Esophagus muscularis mucosa (tissue), 4 donors: ENCODE results near the gene KCNMB1. TPM values are rescaled to one million over a fixed set of nuclear protein-coding genes. Genes with fewer than 3 reads are reported as not detected.

Experiments
- DNase-seq: peaks from one replicate; pipeline ENCODE4 v3.0.0-alpha.2; 2017; ENCODE audit errors: extremely low spot score
- H3K27ac ChIP-seq, 4 donors: fragments of 200-600 bp; sonication (generic); replicated peaks in 1 of 4; 1 replicate in 3 of 4; 2 replicates in 1 of 4; pipeline ENCODE4 v1.5.1; 2016 to 2019; ENCODE audit warnings: mild to moderate bottlenecking in 1 of 4
- H3K27me3 ChIP-seq, 4 donors: fragments of 200-600 bp; sonication (generic); one replicate each; pipeline versions ENCODE4 v1.5.1 to v1.6.0; 2016 to 2019
- H3K36me3 ChIP-seq, 4 donors: fragments of 200-600 bp; sonication (generic); one replicate each; pipeline ENCODE4 v1.5.1; 2016 to 2019
- H3K4me1 ChIP-seq, 4 donors: fragments of 200-600 bp; sonication (generic); one replicate each; pipeline ENCODE4 v1.5.1; 2016 to 2019
- H3K4me3 ChIP-seq, 4 donors: fragments of 200-600 bp; sonication (generic); 1 replicate in 2 of 4; 2 replicates in 2 of 4; pipeline ENCODE4 v1.5.1; 2016 to 2019; ENCODE audit warnings: mild to moderate bottlenecking in 4 of 4, moderate library complexity in 1 of 4
- H3K9me3 ChIP-seq, 4 donors: fragments of 200-600 bp; sonication (generic); 1 replicate in 3 of 4; 2 replicates in 1 of 4; pipeline ENCODE4 v1.5.1; 2016 to 2019
- CTCF ChIP-seq, 3 experiments: fragments of 200-600 bp in 2 of 3; fragments of 450-650 bp in 1 of 3; sonication (generic) in 2 of 3; IDR thresholded peaks; one replicate each; pipeline ENCODE4 v1.5.1; 2017 to 2019; ENCODE audit warnings: antibody characterized with exemption in 3 of 3, mild to moderate bottlenecking in 2 of 3, moderate library complexity in 1 of 3
- EP300 ChIP-seq: sonication (generic); formaldehyde crosslinking; IDR thresholded peaks from one replicate; pipeline ENCODE4 v1.6.1; 2017; ENCODE audit warnings: antibody characterized with exemption
- POLR2A ChIP-seq: fragments of 450-650 bp; IDR thresholded peaks from one replicate; pipeline ENCODE4 v1.6.1; 2017; ENCODE audit warnings: antibody characterized with exemption, moderate library complexity, mild to moderate bottlenecking, low read depth
- POLR2AphosphoS5 ChIP-seq, 2 donors: sonication (generic); formaldehyde crosslinking; IDR thresholded peaks; one replicate each; pipeline ENCODE4 v1.6.1; 2017; ENCODE audit warnings: antibody characterized with exemption in 2 of 2
- WGBS: methylation state at CpG from one replicate; pipeline ENCODE4 v1.1.5; 2018; 5-methylcytosine and 5-hydroxymethylcytosine counted together
- intact Hi-C: fragments of 100-400 bp; cut with DNase I; formaldehyde crosslinking; loops from one replicate; pipeline ENCODE4 v1.15.1; 2023
- total RNA-seq, 4 donors: library from RNA; depleted of rRNA; stranded (reverse); fragments of >200 nt; gene quantifications; one replicate each; pipeline versions ENCODE4 v1.1.0 to v1.2.1, GENCODE V29; 2016

KCNMB1 gene
- total RNA-seq, 4 donors from 2014 or later = 45.6 to 83.0 (median 78.8) TPM

DNA sequence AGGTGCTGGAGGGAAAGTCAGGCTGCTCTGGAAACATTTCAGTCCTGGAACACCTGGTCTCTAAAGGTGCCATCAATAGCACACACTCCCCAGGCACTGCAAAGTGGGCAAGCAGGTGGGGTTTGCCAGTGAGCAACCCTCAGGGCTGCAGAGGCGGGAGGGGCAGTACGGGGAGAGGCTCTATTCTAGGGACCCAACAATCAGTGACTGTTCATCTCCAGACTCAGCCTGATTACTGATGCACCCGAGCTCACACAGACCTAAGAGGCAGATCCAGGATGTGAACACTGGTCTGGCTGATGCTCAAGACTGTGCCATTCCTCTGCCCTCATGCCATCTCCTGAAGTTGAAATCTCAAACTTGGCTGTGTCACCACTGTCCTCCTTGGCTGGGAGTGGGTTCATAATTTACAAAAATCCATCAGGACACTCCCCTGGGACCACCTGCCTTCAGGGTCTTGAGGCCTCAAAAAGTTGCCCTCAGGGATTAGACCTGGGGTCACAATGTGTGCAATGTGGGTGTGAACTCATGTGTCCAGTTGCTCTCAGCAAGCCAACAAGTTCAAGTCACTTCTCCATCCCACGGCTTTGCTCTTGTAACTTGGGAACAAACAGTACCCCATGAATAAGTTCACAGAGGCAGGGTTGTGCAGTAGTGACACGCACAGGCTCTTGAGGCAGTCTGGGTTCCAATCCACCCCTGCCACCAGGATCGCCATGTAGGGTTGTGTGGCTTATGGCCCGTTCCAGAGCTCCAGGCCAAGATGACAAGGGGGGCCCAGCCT, 19.9 kb upstream of the KCNMB1 start:
- WGBS = 73% methylated on average over 4 of the region's 7 CpGs
- peaks cover 0 to 30% (median 16%) of the 10 kb centered on the region in 4 donors for H3K4me1 ChIP-seq
- H3K9me3 ChIP-seq = no peaks in the 10 kb centered on the region
- peaks cover 0 to 7% (median 0%) of the 10 kb centered on the region in 4 donors for H3K36me3 ChIP-seq
- H3K27me3 ChIP-seq = no peaks in the 10 kb centered on the region
- no peak for DNase-seq
- no peak overlapping the region for H3K27ac ChIP-seq
- H3K4me3 ChIP-seq = no peak overlapping the region
- intact Hi-C loops = no loop called here
- TF ChIP-seq EP300 = no peak
- TF ChIP-seq POLR2AphosphoS5 (IDR thresholded peaks at IDR 0.05) = no peak
- no peak for TF ChIP-seq CTCF (IDR thresholded peaks at IDR 0.05)
- TF ChIP-seq POLR2A = no peak

DNA sequence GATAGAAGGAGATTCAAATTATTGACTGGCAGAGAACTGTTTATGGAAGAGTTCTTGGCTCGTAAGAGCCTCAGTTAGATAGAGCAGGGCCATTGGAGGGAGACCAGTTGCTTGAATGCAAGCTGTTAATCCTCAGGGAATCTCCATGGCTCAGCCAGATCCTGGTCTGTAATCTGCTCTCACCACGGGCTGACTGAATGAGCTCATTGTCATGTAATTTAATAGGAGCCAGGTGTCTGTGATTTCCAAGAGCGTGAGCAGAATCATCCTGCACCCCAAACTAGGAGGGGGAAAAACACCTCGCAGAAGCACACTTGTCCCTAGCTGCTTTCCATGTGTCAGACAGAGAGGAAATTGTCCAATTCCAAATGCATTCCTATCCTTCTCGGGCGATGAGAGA, 19.1 kb upstream of the KCNMB1 start:
- intact Hi-C loops = no loop called here
- peaks cover 0 to 6% (median 0%) of the 10 kb centered on the region in 4 donors for H3K36me3 ChIP-seq
- no peak overlapping the region for H3K27ac ChIP-seq
- no peak overlapping the region for H3K4me3 ChIP-seq
- no peaks in the 10 kb centered on the region for H3K27me3 ChIP-seq
- DNase-seq = no peak
- H3K9me3 ChIP-seq = no peaks in the 10 kb centered on the region
- 28% methylated on average over 6 of the region's 6 CpGs for WGBS
- H3K4me1 ChIP-seq = peaks cover 0 to 30% (median 16%) of the 10 kb centered on the region in 4 donors
- TF ChIP-seq EP300 (no peak), CTCF (IDR thresholded peaks at IDR 0.05) (no peak), POLR2A (no peak), POLR2AphosphoS5 (IDR thresholded peaks at IDR 0.05) (no peak)

DNA sequence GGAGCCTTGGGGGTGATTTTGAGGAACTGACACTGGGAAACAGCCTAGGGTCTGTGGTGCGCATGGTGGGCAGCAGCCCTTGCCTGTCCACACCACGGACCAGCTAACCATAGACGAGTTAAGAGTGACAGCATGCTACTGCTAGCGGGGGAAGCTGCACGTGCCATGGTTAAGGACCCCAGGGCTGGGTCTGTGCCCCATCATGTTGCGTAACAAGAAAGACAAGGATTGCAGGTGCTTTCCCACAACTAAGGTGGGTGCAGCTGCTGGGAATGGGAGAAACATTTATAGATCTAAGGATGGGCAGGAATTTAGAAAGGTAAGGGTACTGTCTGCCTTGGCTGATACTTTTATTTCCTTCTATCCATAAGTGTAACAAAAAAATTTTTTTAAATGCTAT, 17.9 kb upstream of the KCNMB1 start:
- 90% methylated on average over 6 of the region's 6 CpGs for WGBS
- TF ChIP-seq CTCF (IDR thresholded peaks at IDR 0.05) = no peak
- no peak for TF ChIP-seq POLR2A
- no peak for TF ChIP-seq POLR2AphosphoS5 (IDR thresholded peaks at IDR 0.05)
- no peak for TF ChIP-seq EP300
- no peak for DNase-seq
- Histone ChIP-seq H3K27me3 (no peaks in the 10 kb centered on the region), H3K27ac (no peak overlapping the region), H3K4me1 (peaks cover 0 to 28% (median 16%) of the 10 kb centered on the region in 4 donors), H3K4me3 (no peak overlapping the region), H3K36me3 (no peaks in the 10 kb centered on the region), H3K9me3 (no peaks in the 10 kb centered on the region)
- intact Hi-C loops = no loop called here

- Histone ChIP-seq H3K9me3 (peaks cover 0 to 3% (median 0%) of the 10 kb centered on the region in 4 donors), H3K27me3 (no peaks in the 10 kb centered on the region), H3K27ac (no peak overlapping the region), H3K36me3 (no peaks in the 10 kb centered on the region), H3K4me3 (no peak overlapping the region), H3K4me1 (peaks cover 0 to 24% (median 16%) of the 10 kb centered on the region in 4 donors)
- TF ChIP-seq POLR2AphosphoS5 (IDR thresholded peaks at IDR 0.05) (no peak), EP300 (no peak), POLR2A (no peak), CTCF (IDR thresholded peaks at IDR 0.05) (no peak)
- intact Hi-C loops = no loop called here
- WGBS = 80% methylated on average over 2 of the region's 2 CpGs
- no peak for DNase-seq
Observed at GRCh38 chr5:170405817-170406216, 16.6 kb upstream of the KCNMB1 start.
